ENCODE data around the gene NAIF1.
A peak's percentile ranks its signal among the peaks of the same experiment; 100 is the strongest.
"Not testable (repeated sequence)": the region's sequence is repeated elsewhere in the genome, so short reads cannot be mapped to it uniquely, and the experiment has no call there.

The NAIF1 gene

GRCh38 chr9:128078504-128079434 is 11.6 kb upstream of the NAIF1 start:
- Histone ChIP-seq H3K9ac (ENCODE audit: low read length) (peak overlapping the region; percentile 11), H3K27ac (ENCODE audit: low read depth, low read length) (peak overlapping the region; percentile 66; the same call in 1 of the 2 replicates), H3K27me3 (ENCODE audit: control insufficient read depth, insufficient read depth, low read length) (no peaks in the 10 kb centered on the region), H3K4me3 (ENCODE audit: low read depth, low read length) (no peak overlapping the region), H3K36me3 (ENCODE audit: control insufficient read depth, insufficient read depth, low read length) (no peaks in the 10 kb centered on the region; the same call in 1 of the 2 replicates), H3K4me1 (ENCODE audit: control insufficient read depth, insufficient read depth, low read length) (peaks cover 25% of the 10 kb centered on the region), H3K9me3 (ENCODE audit: control insufficient read depth, insufficient read depth, low read depth, low read length) (no peaks in the 10 kb centered on the region)

GRCh38 chr9:128077847-128078503 is 10.9 kb upstream of the NAIF1 start:
- Histone ChIP-seq H3K27ac (ENCODE audit: low read depth, low read length) (peak overlapping the region; percentile 66; the same call in 1 of the 2 replicates), H3K4me3 (ENCODE audit: low read depth, low read length) (no peak overlapping the region), H3K9ac (ENCODE audit: low read length) (no peak overlapping the region), H3K27me3 (ENCODE audit: control insufficient read depth, insufficient read depth, low read length) (no peaks in the 10 kb centered on the region), H3K4me1 (ENCODE audit: control insufficient read depth, insufficient read depth, low read length) (peaks cover 26% of the 10 kb centered on the region), H3K9me3 (ENCODE audit: control insufficient read depth, insufficient read depth, low read depth, low read length) (no peaks in the 10 kb centered on the region), H3K36me3 (ENCODE audit: control insufficient read depth, insufficient read depth, low read length) (no peaks in the 10 kb centered on the region; the same call in 1 of the 2 replicates)

GRCh38 chr9:128073253-128073886 is 6.2 kb upstream of the NAIF1 start:
- Histone ChIP-seq H3K9ac (ENCODE audit: low read length) (no peak overlapping the region), H3K36me3 (ENCODE audit: control insufficient read depth, insufficient read depth, low read length) (no peaks in the 10 kb centered on the region; the same call in 1 of the 2 replicates), H3K27ac (ENCODE audit: low read depth, low read length) (no peak overlapping the region), H3K4me1 (ENCODE audit: control insufficient read depth, insufficient read depth, low read length) (peaks cover 31% of the 10 kb centered on the region), H3K4me3 (ENCODE audit: low read depth, low read length) (no peak overlapping the region), H3K9me3 (ENCODE audit: control insufficient read depth, insufficient read depth, low read depth, low read length) (no peaks in the 10 kb centered on the region), H3K27me3 (ENCODE audit: control insufficient read depth, insufficient read depth, low read length) (no peaks in the 10 kb centered on the region)

GRCh38 chr9:128072144-128073021 is 5.3 kb upstream of the NAIF1 start:
- H3K9ac ChIP-seq (ENCODE audit: low read length): no peak overlapping the region
- no peaks in the 10 kb centered on the region for H3K9me3 ChIP-seq (ENCODE audit: control insufficient read depth, insufficient read depth, low read depth, low read length)
- H3K27me3 ChIP-seq (ENCODE audit: control insufficient read depth, insufficient read depth, low read length): no peaks in the 10 kb centered on the region
- no peak overlapping the region for H3K27ac ChIP-seq (ENCODE audit: low read depth, low read length)
- H3K36me3 ChIP-seq (ENCODE audit: control insufficient read depth, insufficient read depth, low read length): no peaks in the 10 kb centered on the region; the same call in 1 of the 2 replicates
- no peak overlapping the region for H3K4me3 ChIP-seq (ENCODE audit: low read depth, low read length)
- H3K4me1 ChIP-seq (ENCODE audit: control insufficient read depth, insufficient read depth, low read length): peaks cover 26% of the 10 kb centered on the region

- H3K4me1 ChIP-seq (ENCODE audit: control insufficient read depth, insufficient read depth, low read length): peaks cover 32% of the 10 kb centered on the region
- H3K9ac ChIP-seq (ENCODE audit: low read length); H3K9me3 ChIP-seq (ENCODE audit: control insufficient read depth, insufficient read depth, low read depth, low read length); H3K27me3 ChIP-seq (ENCODE audit: control insufficient read depth, insufficient read depth, low read length); H3K27ac ChIP-seq (ENCODE audit: low read depth, low read length); H3K36me3 ChIP-seq (ENCODE audit: control insufficient read depth, insufficient read depth, low read length); H3K4me3 ChIP-seq (ENCODE audit: low read depth, low read length): not testable (repeated sequence)
Observed at GRCh38 chr9:128071475-128071874, 4.4 kb upstream of the NAIF1 start.

GRCh38 chr9:128070874-128071273 is 3.8 kb upstream of the NAIF1 start:
- no peaks in the 10 kb centered on the region for H3K9me3 ChIP-seq (ENCODE audit: control insufficient read depth, insufficient read depth, low read depth, low read length)
- H3K4me1 ChIP-seq (ENCODE audit: control insufficient read depth, insufficient read depth, low read length): peaks cover 35% of the 10 kb centered on the region
- no peak overlapping the region for H3K27ac ChIP-seq (ENCODE audit: low read depth, low read length)
- no peaks in the 10 kb centered on the region for H3K36me3 ChIP-seq (ENCODE audit: control insufficient read depth, insufficient read depth, low read length)
- H3K4me3 ChIP-seq (ENCODE audit: low read depth, low read length): no peak overlapping the region
- H3K9ac ChIP-seq (ENCODE audit: low read length): no peak overlapping the region
- H3K27me3 ChIP-seq (ENCODE audit: control insufficient read depth, insufficient read depth, low read length): no peaks in the 10 kb centered on the region

- Histone ChIP-seq H3K4me3 (ENCODE audit: low read depth, low read length) (peak overlapping the region; percentile 93), H3K27me3 (ENCODE audit: control insufficient read depth, insufficient read depth, low read length) (no peaks in the 10 kb centered on the region), H3K36me3 (ENCODE audit: control insufficient read depth, insufficient read depth, low read length) (no peaks in the 10 kb centered on the region), H3K9me3 (ENCODE audit: control insufficient read depth, insufficient read depth, low read depth, low read length) (no peaks in the 10 kb centered on the region), H3K9ac (ENCODE audit: low read length) (peak overlapping the region; percentile 76), H3K4me1 (ENCODE audit: control insufficient read depth, insufficient read depth, low read length) (peaks cover 35% of the 10 kb centered on the region), H3K27ac (ENCODE audit: low read depth, low read length) (0 out of 2 replicates have a peak overlapping the region, but pooled peaks have one; percentile 38)
Observed at GRCh38 chr9:128068386-128069205, 1.5 kb upstream of the NAIF1 start.

GRCh38 chr9:128067645-128068385 is 695 bp upstream of the NAIF1 start, which contains the start of gene SLC25A25:
Gene SLC25A25 (plus strand): TSS chr9:128068232. CDS start chr9:128068320, 88 bp downstream.
- Histone ChIP-seq H3K27ac (ENCODE audit: low read depth, low read length) (peak within 1 kb of the TSS; percentile 88), H3K4me3 (ENCODE audit: low read depth, low read length) (peak within 1 kb of the TSS; percentile 93), H3K9ac (ENCODE audit: low read length) (peak within 1 kb of the TSS; percentile 91), H3K9me3 (ENCODE audit: control insufficient read depth, insufficient read depth, low read depth, low read length) (no peaks in the 10 kb centered on the region), H3K36me3 (ENCODE audit: control insufficient read depth, insufficient read depth, low read length) (peaks cover 7% of the 10 kb centered on the region; the same call in 1 of the 2 replicates), H3K4me1 (ENCODE audit: control insufficient read depth, insufficient read depth, low read length) (peaks cover 33% of the 10 kb centered on the region), H3K27me3 (ENCODE audit: control insufficient read depth, insufficient read depth, low read length) (no peaks in the 10 kb centered on the region)

- H3K36me3 ChIP-seq (ENCODE audit: control insufficient read depth, insufficient read depth, low read length): peaks cover 11% of the 10 kb centered on the region
- H3K4me1 ChIP-seq (ENCODE audit: control insufficient read depth, insufficient read depth, low read length): peaks cover 20% of the 10 kb centered on the region
- H3K9me3 ChIP-seq (ENCODE audit: control insufficient read depth, insufficient read depth, low read depth, low read length): no peaks in the 10 kb centered on the region
- H3K27me3 ChIP-seq (ENCODE audit: control insufficient read depth, insufficient read depth, low read length): no peaks in the 10 kb centered on the region
- peak overlapping the region; percentile 78; the same call in 1 of the 2 replicates for H3K4me3 ChIP-seq (ENCODE audit: low read depth, low read length)
- no peak overlapping the region for H3K27ac ChIP-seq (ENCODE audit: low read depth, low read length)
- H3K9ac ChIP-seq (ENCODE audit: low read length): no peak overlapping the region
Observed at GRCh38 chr9:128065907-128066712, 1.0 kb downstream of the NAIF1 start.
